Middle frontal gyrus (tissue), 1 donor: Measurements from ENCODE around the gene DEPDC5.
"Not testable (repeated sequence)": the region's sequence is repeated elsewhere in the genome, so short reads cannot be mapped to it uniquely, and the experiment has no call there.

ENCODE experiments used
- DNase-seq: peaks from one replicate; pipeline ENCODE4 v3.0.0-alpha.2; 2015; ENCODE audit warnings: low spot score; ENCODE audit errors: extremely low spot score

The DEPDC5 gene

GRCh38 chr22:31813898-31814297 is 60.1 kb downstream of the DEPDC5 start:
- DNase-seq: not testable (repeated sequence)

DNA sequence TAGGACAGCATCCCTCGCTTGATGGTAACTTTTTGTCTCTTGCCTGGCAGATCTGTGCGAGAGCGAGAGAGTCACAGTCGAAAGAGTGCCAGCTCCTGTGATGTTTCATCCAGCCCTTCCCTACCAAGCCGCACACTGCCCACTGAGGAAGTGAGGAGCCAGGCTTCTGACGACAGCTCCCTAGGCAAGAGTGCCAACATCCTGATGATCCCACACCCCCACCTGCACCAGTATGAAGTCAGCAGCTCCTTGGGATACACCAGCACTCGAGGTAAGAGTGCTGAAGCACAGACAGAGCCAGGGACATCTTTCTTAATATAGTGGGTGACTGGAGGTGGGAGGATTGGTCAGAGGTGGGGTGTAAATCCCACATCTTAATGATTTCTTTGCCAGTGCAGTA is 61.1 kb downstream of the DEPDC5 start:
- peak; percentile 34 for DNase-seq

DNA sequence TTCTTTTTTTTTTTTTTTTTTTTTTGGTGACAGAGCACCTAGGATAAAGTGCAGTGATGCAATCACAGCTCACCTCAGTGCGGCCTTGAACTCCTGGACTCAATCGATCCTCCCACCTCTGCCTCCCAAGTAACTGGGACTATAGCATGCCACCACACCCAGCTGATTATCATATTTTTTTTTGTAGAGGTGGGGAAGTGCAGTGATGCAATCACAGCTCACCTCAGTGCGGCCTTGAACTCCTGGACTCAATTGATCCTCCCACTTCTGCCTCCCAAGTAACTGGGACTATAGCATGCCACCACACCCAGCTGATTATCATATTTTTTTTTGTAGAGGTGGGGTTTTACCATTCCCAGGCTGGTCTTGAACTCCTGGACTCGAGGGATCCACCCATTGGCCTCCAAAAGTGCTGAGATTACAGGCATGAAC is 61.6 kb downstream of the DEPDC5 start:
- not testable (repeated sequence) for DNase-seq

DNA sequence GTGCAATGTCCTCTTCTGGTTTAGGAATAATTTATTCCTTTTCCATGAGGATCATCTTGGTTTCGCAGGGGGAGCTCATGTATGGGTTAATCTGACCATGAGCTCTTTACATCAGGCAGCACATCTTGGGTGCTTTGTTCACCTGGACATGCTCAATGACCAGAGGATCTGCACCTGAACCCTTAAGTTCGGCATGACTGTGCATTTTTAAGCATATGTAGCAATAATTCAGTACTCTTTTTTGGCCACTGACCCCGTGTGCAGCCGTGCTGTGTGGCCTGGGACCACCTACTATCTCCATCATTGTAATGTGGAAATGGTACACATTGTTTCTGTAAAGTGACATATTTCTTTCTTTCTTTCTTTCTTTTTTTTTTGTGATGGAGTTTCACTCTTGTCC is 62.9 kb downstream of the DEPDC5 start:
- no peak for DNase-seq

DNA sequence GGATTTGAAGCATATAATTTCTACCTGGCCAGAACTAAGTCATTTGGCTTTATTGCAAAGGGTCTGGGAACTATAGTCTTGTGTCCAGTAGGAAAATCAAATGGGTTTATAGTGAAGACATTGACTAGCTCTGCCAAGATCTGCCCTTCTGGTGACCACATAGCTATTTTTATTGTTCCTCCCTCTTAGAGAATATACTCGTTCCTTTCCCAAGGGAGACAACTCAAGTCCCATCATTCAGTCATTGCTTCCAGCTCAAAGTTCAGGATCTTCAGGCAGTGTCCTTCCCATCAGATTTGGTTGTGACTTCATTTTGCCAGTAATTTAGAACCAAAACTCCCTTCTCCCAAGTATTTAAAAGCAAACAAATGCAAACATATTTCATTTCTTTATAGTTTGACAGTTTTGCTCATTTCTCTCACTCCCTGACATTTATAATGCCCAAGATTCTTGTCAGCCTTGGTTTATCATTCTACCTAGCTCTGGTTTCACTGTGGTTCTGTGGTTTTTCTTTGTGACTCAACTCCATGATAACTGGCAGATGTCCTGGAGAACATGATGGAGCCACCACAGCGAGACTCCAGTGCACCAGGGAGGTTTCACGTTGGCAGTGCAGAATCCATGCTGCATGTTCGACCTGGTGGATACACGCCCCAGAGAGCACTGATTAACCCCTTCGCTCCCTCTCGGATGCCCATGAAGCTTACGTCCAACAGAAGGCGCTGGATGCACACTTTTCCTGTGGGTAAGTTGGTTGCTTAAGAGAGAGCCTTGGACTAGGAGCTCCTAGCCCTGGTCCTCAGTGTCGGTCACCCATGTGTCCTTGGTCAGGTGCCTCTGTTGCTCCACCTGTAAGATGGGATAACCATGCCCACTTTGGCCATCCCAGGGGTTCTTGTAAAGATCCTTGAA is 64.9 kb downstream of the DEPDC5 start:
- DNase-seq: no peak

DNA sequence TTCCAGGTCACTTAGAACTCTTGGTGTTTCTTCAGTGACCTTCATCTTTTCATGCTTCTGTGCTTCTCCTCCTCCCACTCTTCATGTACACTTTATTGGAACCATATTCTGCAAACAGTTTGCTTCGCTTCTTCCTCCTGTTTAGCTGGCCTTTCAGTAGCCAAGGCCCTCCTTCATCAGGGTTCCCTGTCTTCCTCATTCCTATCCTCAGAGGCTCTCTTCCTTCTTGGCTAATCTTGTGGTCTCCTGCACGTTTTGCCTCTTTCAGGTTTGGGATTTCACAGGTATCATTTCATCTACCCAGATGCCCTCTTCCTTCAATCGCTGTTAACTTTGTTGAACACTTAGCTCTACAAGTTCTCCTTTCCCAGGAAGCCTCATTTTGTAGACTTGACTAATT is 66.8 kb downstream of the DEPDC5 start:
- no peak for DNase-seq

GRCh38 chr22:31821572-31821971 is 67.8 kb downstream of the DEPDC5 start:
- DNase-seq: no peak

DNA sequence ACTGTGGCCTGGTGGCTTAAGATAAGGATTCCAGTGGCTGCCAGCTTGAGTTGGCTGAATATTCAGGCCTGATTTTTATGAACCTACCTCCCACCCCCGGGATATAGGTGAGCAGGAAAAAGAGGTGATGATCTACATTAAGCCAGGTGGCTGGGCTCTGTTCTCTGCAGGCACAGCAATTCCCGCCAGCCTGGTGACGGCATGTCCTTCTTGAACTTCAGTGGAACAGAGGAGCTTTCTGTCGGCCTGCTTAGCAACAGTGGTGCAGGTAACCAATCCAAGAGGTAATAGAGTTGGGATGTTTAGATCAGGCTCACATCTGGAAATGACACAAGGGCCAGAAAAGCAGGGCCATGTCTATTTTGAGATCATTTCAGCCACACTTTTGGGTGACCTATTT is 68.7 kb downstream of the DEPDC5 start:
- DNase-seq: no peak

DNA sequence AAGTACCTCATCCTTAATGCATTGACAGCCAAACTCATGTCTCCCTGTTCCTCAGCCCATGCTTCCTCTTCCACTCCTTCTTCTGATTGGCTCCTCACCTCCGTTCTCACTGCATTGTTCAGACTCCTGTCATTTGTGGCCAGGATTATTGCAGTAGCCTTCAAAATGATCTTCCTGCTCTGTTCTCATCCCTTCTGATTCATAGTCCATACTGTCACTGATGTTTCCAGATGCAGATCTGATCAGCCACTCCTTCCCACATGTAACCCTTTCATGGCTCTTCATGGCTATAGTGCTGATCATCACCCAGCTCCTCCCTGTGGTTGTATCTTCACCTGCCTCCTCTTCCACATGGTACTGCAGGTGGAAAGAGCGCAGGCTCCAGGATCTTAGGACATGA is 71.7 kb downstream of the DEPDC5 start:
- no peak for DNase-seq

- no peak for DNase-seq
Observed at GRCh38 chr22:31826443-31826842, 72.6 kb downstream of the DEPDC5 start.

- DNase-seq: no peak
Observed at GRCh38 chr22:31828739-31829138, 74.9 kb downstream of the DEPDC5 start.

- DNase-seq: no peak
Observed at GRCh38 chr22:31829505-31829904, 75.7 kb downstream of the DEPDC5 start.

- no peak for DNase-seq
Observed at GRCh38 chr22:31830721-31831070, 76.9 kb downstream of the DEPDC5 start.

DNA sequence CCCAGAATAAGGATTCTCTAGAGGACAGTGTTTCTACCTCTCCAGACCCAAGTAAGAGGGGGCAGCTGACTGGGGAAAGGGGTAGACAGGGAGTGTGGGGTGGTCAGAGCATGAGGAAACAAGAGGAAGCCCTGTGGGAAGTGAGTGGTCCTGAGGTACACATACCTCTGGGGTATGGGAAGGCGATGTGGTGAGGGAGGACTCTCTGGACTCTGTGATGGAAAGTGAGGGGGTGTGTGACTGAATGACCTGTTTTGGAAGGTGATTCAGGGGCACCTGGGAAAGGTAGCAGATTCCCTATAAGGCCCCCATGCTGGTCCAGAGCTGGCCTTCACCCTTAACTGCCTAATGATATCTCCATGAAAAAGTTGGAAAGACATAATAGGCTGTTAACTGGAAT is 80.1 kb downstream of the DEPDC5 start:
- DNase-seq: no peak

DNA sequence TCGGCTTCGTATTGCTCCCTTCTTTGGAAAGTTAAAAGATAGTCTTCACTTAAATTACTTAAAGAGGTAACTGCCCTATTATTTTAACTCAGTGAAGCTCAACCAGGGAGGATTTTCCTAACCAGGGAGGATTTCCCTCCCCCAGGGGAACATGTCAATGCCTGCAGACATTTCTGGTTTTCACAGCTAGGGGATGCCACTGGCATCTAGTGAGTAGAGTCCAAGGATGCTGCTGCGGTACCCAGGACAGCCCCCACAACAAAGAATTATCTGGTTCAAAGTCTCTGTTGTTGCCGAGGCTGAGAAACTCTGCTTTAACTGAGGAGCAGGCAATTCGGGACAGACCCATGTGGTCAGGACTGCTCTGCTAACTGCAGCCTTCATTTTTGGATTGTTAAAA is 82.2 kb downstream of the DEPDC5 start:
- no peak for DNase-seq

DNA sequence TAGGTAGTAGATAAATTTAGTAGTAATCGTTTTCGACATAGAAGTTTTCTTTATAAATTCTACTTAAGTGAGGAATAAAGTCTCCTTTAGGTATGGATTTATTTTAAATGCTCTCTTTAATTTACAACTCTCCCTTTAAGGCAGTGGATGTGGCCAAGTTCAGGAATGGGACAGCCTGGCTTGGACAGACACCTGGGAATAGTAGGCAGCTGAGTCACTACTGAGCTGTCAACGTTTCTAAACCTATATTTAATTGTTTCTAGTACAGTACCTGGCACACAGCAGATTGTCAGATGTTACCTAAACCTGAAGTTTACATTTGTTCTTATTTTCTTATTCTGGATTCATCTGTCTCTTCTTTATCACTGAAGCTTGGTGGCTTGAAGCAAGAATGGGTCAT is 85.1 kb downstream of the DEPDC5 start:
- DNase-seq: no peak

DNA sequence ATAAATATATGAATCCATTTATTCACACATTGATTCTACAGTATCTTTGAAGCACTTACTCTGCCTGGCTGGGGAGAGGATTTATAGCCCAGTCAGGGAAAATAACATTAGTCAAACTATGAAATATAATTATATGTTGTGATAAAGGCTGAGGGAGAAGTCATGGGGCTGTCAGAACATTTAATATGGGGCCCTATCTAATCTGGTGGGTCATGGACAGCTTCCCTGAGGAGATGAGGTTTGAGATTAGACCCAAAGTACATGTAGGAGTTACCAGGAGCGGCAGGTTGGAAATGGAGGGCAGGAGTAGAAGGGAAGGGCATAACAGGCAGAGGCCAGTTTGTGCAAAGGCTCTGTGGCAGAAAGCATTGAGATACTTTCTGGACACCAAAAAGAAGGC is 86.2 kb downstream of the DEPDC5 start:
- DNase-seq: no peak

GRCh38 chr22:31840585-31840984 is 86.8 kb downstream of the DEPDC5 start:
- no peak for DNase-seq

DNA sequence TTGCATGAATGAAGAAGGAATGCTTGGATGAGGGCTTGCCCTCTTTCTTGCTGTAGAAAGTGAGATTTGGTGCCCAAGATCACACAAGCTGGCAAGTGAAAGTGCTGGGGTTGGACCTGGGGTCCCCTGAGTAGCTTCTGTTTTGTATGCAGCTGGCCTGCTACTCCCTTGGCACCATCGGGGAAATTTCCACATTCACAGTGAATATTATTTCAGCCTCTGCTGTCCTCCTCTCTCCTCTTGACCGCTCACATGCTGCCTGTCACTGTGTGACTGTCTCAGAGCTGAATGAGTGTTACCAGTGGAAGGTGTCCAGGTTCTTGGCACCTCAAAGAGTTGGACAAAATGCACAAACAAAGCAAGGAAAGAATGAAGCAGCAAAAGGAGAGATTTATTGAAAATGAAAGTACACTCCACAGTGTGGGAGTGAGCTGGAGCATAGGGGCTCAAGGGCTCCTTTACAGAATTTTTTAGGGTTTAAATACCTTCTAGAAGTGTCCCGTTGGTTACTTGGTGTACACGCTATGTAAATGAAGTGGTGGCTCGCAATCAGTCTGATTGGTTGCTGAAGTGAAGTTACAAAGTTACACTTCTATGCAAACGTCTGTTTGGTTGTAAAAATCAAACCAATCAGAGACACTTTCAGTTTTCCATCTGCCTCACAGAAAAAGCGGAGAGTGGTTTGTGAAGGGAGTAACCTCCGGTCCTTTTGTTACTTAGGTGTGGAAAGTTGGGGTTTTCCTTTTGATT is 87.4 kb downstream of the DEPDC5 start:
- DNase-seq: no peak

- no peak for DNase-seq
Observed at GRCh38 chr22:31843526-31843925, 89.7 kb downstream of the DEPDC5 start.

DNA sequence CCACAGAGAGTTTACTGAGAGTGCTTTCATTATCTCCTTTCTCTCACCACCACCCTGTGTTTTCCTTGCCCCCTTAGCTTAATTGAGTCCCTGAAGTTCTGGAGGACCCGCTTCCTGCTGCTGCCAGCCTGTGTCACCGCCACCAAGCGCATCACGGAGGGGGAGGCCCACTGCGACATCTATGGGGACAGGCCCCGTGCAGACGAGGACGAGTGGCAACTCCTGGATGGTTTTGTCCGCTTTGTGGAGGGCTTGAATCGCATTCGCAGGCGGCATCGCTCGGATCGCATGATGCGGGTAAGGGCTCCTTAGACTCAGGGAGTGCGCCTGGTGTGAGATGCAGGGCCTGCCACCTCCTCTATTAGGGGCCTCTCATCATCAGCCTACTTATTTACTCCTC is 91.1 kb downstream of the DEPDC5 start:
- DNase-seq: no peak
